GM19238 (cell line): ENCODE data around the gene GARIN1A.
"Not testable (repeated sequence)": the region's sequence is repeated elsewhere in the genome, so short reads cannot be mapped to it uniquely, and the experiment has no call there.

Experiments
- DNase-seq: peaks from one replicate; pipeline ENCODE4 v3.0.0; 2011; ENCODE audit warnings: low spot score; ENCODE audit not compliant: insufficient read length

The GARIN1A gene

GRCh38 chr7:128683270-128683669 is 11.2 kb downstream of the GARIN1A start:
- DNase-seq, result not testable (repeated sequence)

GRCh38 chr7:128683738-128684137 is 11.6 kb downstream of the GARIN1A start:
- not testable (repeated sequence) for DNase-seq

GRCh38 chr7:128687131-128687530 is 15.0 kb downstream of the GARIN1A start:
- DNase-seq, result no peak

GRCh38 chr7:128688492-128688891 is 16.4 kb downstream of the GARIN1A start:
- no peak for DNase-seq

- DNase-seq, result not testable (repeated sequence)
These were observed 17.3 kb downstream of the GARIN1A start for GRCh38 chr7:128689161-128689935.

- DNase-seq, result no peak
These were observed 19.1 kb downstream of the GARIN1A start for GRCh38 chr7:128691227-128691626.

GRCh38 chr7:128692623-128693270 is 20.7 kb downstream of the GARIN1A start:
- no peak for DNase-seq

- DNase-seq, result no peak
These were observed 21.4 kb downstream of the GARIN1A start for GRCh38 chr7:128693373-128694015.

- DNase-seq, result no peak
These were observed 22.6 kb downstream of the GARIN1A start for GRCh38 chr7:128694738-128695137.

GRCh38 chr7:128697302-128697905 is 25.3 kb downstream of the GARIN1A start:
- DNase-seq, result peak; percentile 25

- DNase-seq, result no peak
These were observed 27.2 kb downstream of the GARIN1A start for GRCh38 chr7:128699196-128699712.

GRCh38 chr7:128699895-128700294 is 27.8 kb downstream of the GARIN1A start:
- DNase-seq, result no peak

- DNase-seq, result no peak
These were observed 29.1 kb downstream of the GARIN1A start for GRCh38 chr7:128701062-128701785.

GRCh38 chr7:128703609-128704241 is 31.6 kb downstream of the GARIN1A start:
- DNase-seq, result no peak

GRCh38 chr7:128705891-128706333 is 33.8 kb downstream of the GARIN1A start:
- DNase-seq, result no peak

- DNase-seq, result no peak
These were observed 35.7 kb downstream of the GARIN1A start for GRCh38 chr7:128707752-128708151.

GRCh38 chr7:128708235-128708634 is 36.1 kb downstream of the GARIN1A start:
- DNase-seq, result no peak

- DNase-seq, result no peak
These were observed 36.7 kb downstream of the GARIN1A start for GRCh38 chr7:128708824-128709223.

- DNase-seq, result no peak
These were observed 38.4 kb downstream of the GARIN1A start for GRCh38 chr7:128710481-128710880.

GRCh38 chr7:128713794-128714193 is 41.7 kb downstream of the GARIN1A start:
- no peak for DNase-seq
